ENCODE results near the gene HSF4. TPM values are rescaled to one million over a fixed set of nuclear protein-coding genes. Genes with fewer than 3 reads are reported as not detected.

The HSF4 gene
- total and polyA plus RNA-seq, 7 experiments from 2014 or later = 9.9 to 150 (median 15.5) TPM; not detected in 2

DNA sequence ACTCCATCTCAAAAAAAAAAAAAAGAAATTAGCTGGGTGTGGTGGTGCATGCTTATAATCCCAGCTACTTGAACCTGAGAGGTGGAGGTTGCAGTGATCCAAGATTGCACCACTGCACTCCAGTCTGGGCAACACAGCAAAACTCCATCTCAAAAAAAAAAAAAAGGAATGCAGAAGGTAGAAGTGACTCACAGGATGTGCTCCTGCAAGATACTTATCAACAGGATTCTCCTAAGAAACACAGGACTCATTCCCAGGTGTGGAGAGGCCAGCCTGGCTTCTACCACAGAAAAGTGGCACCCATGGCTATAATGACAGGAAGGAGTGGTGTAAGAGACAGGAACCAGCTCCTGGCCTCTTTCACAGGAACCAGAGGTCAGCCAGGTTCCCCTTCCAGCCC lies 48.2 kb downstream of the HSF4 start:
- Mint-ChIP-seq H3K27me3 (no peaks in the 10 kb centered on the region), H3K36me3 (peaks cover 0 to 11% (median 6%) of the 10 kb centered on the region in 5 donors), H3K27ac (no peak overlapping the region), H3K4me1 (peaks cover 0 to 16% (median 3%) of the 10 kb centered on the region in 7 donors), H3K9me3 (peaks cover 0 to 1% (median 0%) of the 10 kb centered on the region in 11 donors), H3K4me3 (no peak overlapping the region)
- intact Hi-C loops (cut with micrococcal nuclease) = no loop called here
- H3K4me1 ChIP-seq (ENCODE audit: control insufficient read depth in 2 of 2, insufficient read depth in 2 of 2, low read length in 2 of 2) = no peaks in the 10 kb centered on the region
- H3K27me3 ChIP-seq (ENCODE audit: control insufficient read depth in 2 of 2, insufficient read depth in 2 of 2, low read length in 2 of 2) = no peaks in the 10 kb centered on the region
- ATAC-seq (no peak), DNase-seq (no peak)
- no peak overlapping the region for H3K27ac ChIP-seq (ENCODE audit: low read depth, low read length)
- ChIA-PET POLR2A (interaction anchor here (0.9 kb wide), 2 partner anchors 32 to 280 kb away, joined by 3 read pairs; no protein-coding TSS in a partner anchor), CTCF (no interaction called here)
- H3K36me3 ChIP-seq (ENCODE audit: control insufficient read depth in 2 of 3, insufficient read depth in 3 of 3, low read length in 3 of 3) = peaks cover 0 to 3% (median 0%) of the 10 kb centered on the region in 3 experiments
- H3K9me3 ChIP-seq (ENCODE audit: control insufficient read depth in 2 of 3, low read length in 3 of 3) = no peaks in the 10 kb centered on the region
- no peak overlapping the region for H3K4me3 ChIP-seq (ENCODE audit: low read length)

- Mint-ChIP-seq H3K36me3 (peaks cover 0 to 11% (median 6%) of the 10 kb centered on the region in 5 donors), H3K4me1 (peaks cover 0 to 18% (median 3%) of the 10 kb centered on the region in 7 donors), H3K4me3 (no peak overlapping the region), H3K27ac (no peak overlapping the region), H3K9me3 (peaks cover 0 to 1% (median 0%) of the 10 kb centered on the region in 11 donors), H3K27me3 (no peaks in the 10 kb centered on the region)
- intact Hi-C loops (cut with micrococcal nuclease) = no loop called here
- Histone ChIP-seq H3K9me3 (ENCODE audit: control insufficient read depth in 2 of 3, low read length in 3 of 3) (no peaks in the 10 kb centered on the region), H3K36me3 (ENCODE audit: control insufficient read depth in 2 of 3, insufficient read depth in 3 of 3, low read length in 3 of 3) (peaks cover 0 to 3% (median 0%) of the 10 kb centered on the region in 3 experiments), H3K4me3 (ENCODE audit: low read length) (no peak overlapping the region), H3K4me1 (ENCODE audit: control insufficient read depth in 2 of 2, insufficient read depth in 2 of 2, low read length in 2 of 2) (no peaks in the 10 kb centered on the region), H3K27ac (ENCODE audit: low read depth, low read length) (no peak overlapping the region), H3K27me3 (ENCODE audit: control insufficient read depth in 2 of 2, insufficient read depth in 2 of 2, low read length in 2 of 2) (no peaks in the 10 kb centered on the region)
- ChIA-PET POLR2A (interaction anchor here (0.7 to 0.9 kb wide), 3 partner anchors 8 to 280 kb away, joined by 3 read pairs; no protein-coding TSS in a partner anchor), CTCF (no interaction called here)
- ATAC-seq (no peak), DNase-seq (no peak)
These were observed 48.9 kb downstream of the HSF4 start for GRCh38 chr16:67213197-67214019.

DNA sequence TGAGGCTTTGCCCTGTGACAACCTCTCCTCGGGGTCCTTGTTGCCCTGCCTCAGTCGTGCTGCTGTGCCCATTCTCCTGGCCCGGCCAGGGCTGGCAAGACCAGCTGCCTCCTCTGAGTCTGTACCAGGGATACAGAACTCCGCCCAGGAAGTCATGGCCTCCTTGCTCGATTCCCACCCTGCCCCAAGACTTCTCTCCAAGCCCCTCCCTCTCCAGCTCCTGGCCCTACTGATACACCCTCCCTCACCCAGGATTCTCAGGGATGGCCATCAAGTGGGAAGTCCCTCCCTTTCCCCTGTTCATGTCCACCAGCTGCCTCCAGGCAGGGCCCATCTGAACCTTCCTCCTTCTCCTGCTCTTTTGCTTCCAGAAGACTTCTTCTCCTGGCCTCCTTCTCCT lies 51.2 kb downstream of the HSF4 start:
- Mint-ChIP-seq H3K27me3 (no peaks in the 10 kb centered on the region), H3K27ac (peak overlapping the region in 3 of 9 donors; percentile 4 to 86 (median 36)), H3K4me1 (peaks cover 0 to 18% (median 9%) of the 10 kb centered on the region in 7 donors), H3K36me3 (peaks cover 0 to 15% (median 11%) of the 10 kb centered on the region in 5 donors), H3K4me3 (peak overlapping the region in 1 of 10 donors; percentile 34), H3K9me3 (no peaks in the 10 kb centered on the region)
- Histone ChIP-seq H3K4me3 (ENCODE audit: low read length) (no peak overlapping the region), H3K27ac (ENCODE audit: low read depth, low read length) (no peak overlapping the region), H3K4me1 (ENCODE audit: control insufficient read depth in 2 of 2, insufficient read depth in 2 of 2, low read length in 2 of 2) (no peaks in the 10 kb centered on the region), H3K9me3 (ENCODE audit: control insufficient read depth in 2 of 3, low read length in 3 of 3) (no peaks in the 10 kb centered on the region), H3K36me3 (ENCODE audit: control insufficient read depth in 2 of 3, insufficient read depth in 3 of 3, low read length in 3 of 3) (no peaks in the 10 kb centered on the region), H3K27me3 (ENCODE audit: control insufficient read depth in 2 of 2, insufficient read depth in 2 of 2, low read length in 2 of 2) (no peaks in the 10 kb centered on the region)
- intact Hi-C loops (cut with micrococcal nuclease) = no loop called here
- POLR2A ChIA-PET = no interaction called here
- no peak for DNase-seq
- CTCF ChIA-PET = no interaction called here
- no peak for ATAC-seq

GRCh38 chr16:67216612-67217490 lies 52.3 kb downstream of the HSF4 start:
- ChIA-PET POLR2A (no interaction called here), CTCF (no interaction called here)

More at GRCh38 chr16:67216612-67217490, 52.3 kb downstream of the HSF4 start:
- no peaks in the 10 kb centered on the region for H3K27me3 Mint-ChIP-seq
- Histone ChIP-seq H3K4me1 (ENCODE audit: control insufficient read depth in 2 of 2, insufficient read depth in 2 of 2, low read length in 2 of 2) (no peaks in the 10 kb centered on the region), H3K4me3 (ENCODE audit: low read length) (no peak overlapping the region), H3K27ac (ENCODE audit: low read depth, low read length) (no peak overlapping the region), H3K36me3 (ENCODE audit: control insufficient read depth in 2 of 3, insufficient read depth in 3 of 3, low read length in 3 of 3) (no peaks in the 10 kb centered on the region), H3K27me3 (ENCODE audit: control insufficient read depth in 2 of 2, insufficient read depth in 2 of 2, low read length in 2 of 2) (no peaks in the 10 kb centered on the region), H3K9me3 (ENCODE audit: control insufficient read depth in 2 of 3, low read length in 3 of 3) (no peaks in the 10 kb centered on the region)
- ATAC-seq (peak; percentile 61), DNase-seq (no peak)
- H3K9me3 Mint-ChIP-seq = no peaks in the 10 kb centered on the region
- H3K36me3 Mint-ChIP-seq = peaks cover 2 to 16% (median 14%) of the 10 kb centered on the region in 5 donors
- intact Hi-C loops (cut with micrococcal nuclease) = no loop called here
- peaks cover 0 to 18% (median 12%) of the 10 kb centered on the region in 7 donors for H3K4me1 Mint-ChIP-seq
- peak overlapping the region in 1 of 9 donors; percentile 59 for H3K27ac Mint-ChIP-seq
- H3K4me3 Mint-ChIP-seq = no peak overlapping the region

Small RNAs within 50 kb of the gene (microRNA-seq; reads per million reads assigned to microRNA genes)
- gene MIR328 (ENCODE audit: borderline microRNAs expressed) = 154 reads per million, percentile 59 among the genes with 10 or more reads in this experiment

Other genes with a start within 250 kb of the HSF4 start
- not detected for gene CDH16, start 245.9 kb upstream of the HSF4 start, total RNA-seq
- not detected for gene CDH16, start 245.9 kb upstream of the HSF4 start, polyA plus RNA-seq
- gene RRAD, start 239.2 kb upstream of the HSF4 start, total RNA-seq = 1 to 10 TPM in 1 of 5 experiments, under 1 TPM in 4; 0.24 to 1.6 (median 0.88) TPM
- not detected for gene RRAD, start 239.2 kb upstream of the HSF4 start, polyA plus RNA-seq
- gene CIAO2B, start 230.3 kb upstream of the HSF4 start, total RNA-seq = 100 to 1,000 TPM in 1 of 5 experiments, 10 to 100 TPM in 4; 47.0 to 116 (median 58.5) TPM
- gene CIAO2B, start 230.3 kb upstream of the HSF4 start, polyA plus RNA-seq = 10 to 100 TPM; 89.0 to 93.4 TPM
- gene CES2, start 229.2 kb upstream of the HSF4 start, total RNA-seq = 10 to 100 TPM; 40.5 to 64.7 (median 55.3) TPM
- 10 to 100 TPM; 29.2 to 43.6 TPM for gene CES2, start 229.2 kb upstream of the HSF4 start, polyA plus RNA-seq
- gene CES3, start 203.5 kb upstream of the HSF4 start, total RNA-seq = 10 to 100 TPM in 1 of 5 experiments, under 1 TPM in 3, not detected in 1; 0.32 to 11.5 (median 0.77) TPM
- gene CES3, start 203.5 kb upstream of the HSF4 start, polyA plus RNA-seq = not detected
- 10 to 100 TPM; 17.2 to 53.8 (median 20.8) TPM for gene CES4A, start 176.2 kb upstream of the HSF4 start, total RNA-seq
- gene CES4A, start 176.2 kb upstream of the HSF4 start, polyA plus RNA-seq = 1 to 10 TPM; 5.1 to 7.6 TPM
- 100 to 1,000 TPM in 1 of 5 experiments, 10 to 100 TPM in 4; 75.4 to 223 (median 94.4) TPM for gene CBFB, start 135.6 kb upstream of the HSF4 start, total RNA-seq
- gene CBFB, start 135.6 kb upstream of the HSF4 start, polyA plus RNA-seq = 10 to 100 TPM; 53.2 to 56.3 TPM
- 10 to 100 TPM; 17.8 to 29.6 (median 21.2) TPM for gene PHAF1, start 54.8 kb upstream of the HSF4 start, total RNA-seq
- gene PHAF1, start 54.8 kb upstream of the HSF4 start, polyA plus RNA-seq = 10 to 100 TPM in 1 of 2 donors, 1 to 10 TPM in 1; 8.9 to 21.4 TPM
- gene B3GNT9, start 13.7 kb upstream of the HSF4 start, total RNA-seq = 10 to 100 TPM in 1 of 5 experiments, 1 to 10 TPM in 4; 1.9 to 13.2 (median 2.7) TPM
- 1 to 10 TPM in 1 of 2 donors, under 1 TPM in 1; 0.78 to 2.4 TPM for gene B3GNT9, start 13.7 kb upstream of the HSF4 start, polyA plus RNA-seq
- gene TRADD, start 4.8 kb upstream of the HSF4 start, total RNA-seq = 10 to 100 TPM; 47.0 to 92.8 (median 52.8) TPM
- gene TRADD, start 4.8 kb upstream of the HSF4 start, polyA plus RNA-seq = 10 to 100 TPM; 69.8 to 71.1 TPM
- 10 to 100 TPM in 2 of 5 experiments, 1 to 10 TPM in 3; 8.7 to 84.7 (median 9.7) TPM for gene FBXL8, start 4.8 kb upstream of the HSF4 start, total RNA-seq
- gene FBXL8, start 4.8 kb upstream of the HSF4 start, polyA plus RNA-seq = 1 to 10 TPM; 5.2 to 7.8 TPM
- gene NOL3, start 5.8 kb downstream of the HSF4 start, total RNA-seq = 10 to 100 TPM in 1 of 5 experiments, 1 to 10 TPM in 3, under 1 TPM in 1; 0.89 to 66.0 (median 1.8) TPM
- not detected for gene NOL3, start 5.8 kb downstream of the HSF4 start, polyA plus RNA-seq
- 10 to 100 TPM in 3 of 5 experiments, 1 to 10 TPM in 2; 4.3 to 88.1 (median 11.0) TPM for gene MATCAP1, start 19.2 kb downstream of the HSF4 start, total RNA-seq
- under 1 TPM; 0.48 to 0.78 TPM for gene MATCAP1, start 19.2 kb downstream of the HSF4 start, polyA plus RNA-seq
- under 1 TPM in 2 of 5 experiments, not detected in 3; 0.58 to 0.73 TPM for gene EXOC3L1, start 25.4 kb downstream of the HSF4 start, total RNA-seq
- not detected for gene EXOC3L1, start 25.4 kb downstream of the HSF4 start, polyA plus RNA-seq
- gene E2F4, start 27.4 kb downstream of the HSF4 start, total RNA-seq = 100 to 1,000 TPM in 1 of 5 experiments, 10 to 100 TPM in 4; 67.1 to 133 (median 73.0) TPM
- gene E2F4, start 27.4 kb downstream of the HSF4 start, polyA plus RNA-seq = 10 to 100 TPM; 59.4 to 97.9 TPM
- gene ELMO3, start 34.4 kb downstream of the HSF4 start, total RNA-seq = 1 to 10 TPM; 2.6 to 9.1 (median 7.5) TPM
- under 1 TPM in 1 of 2 donors, not detected in 1; 0.07 TPM for gene ELMO3, start 34.4 kb downstream of the HSF4 start, polyA plus RNA-seq
- 10 to 100 TPM; 27.6 to 44.8 (median 32.7) TPM for gene TMEM208, start 62.4 kb downstream of the HSF4 start, total RNA-seq
- 10 to 100 TPM; 79.7 to 88.3 TPM for gene TMEM208, start 62.4 kb downstream of the HSF4 start, polyA plus RNA-seq
- 10 to 100 TPM; 23.7 to 81.7 (median 35.1) TPM for gene FHOD1, start 82.7 kb downstream of the HSF4 start, total RNA-seq
- 1 to 10 TPM; 3.6 to 3.7 TPM for gene FHOD1, start 82.7 kb downstream of the HSF4 start, polyA plus RNA-seq
- gene SLC9A5, start 84.2 kb downstream of the HSF4 start, total RNA-seq = 1 to 10 TPM; 1.7 to 3.7 (median 2.2) TPM
- gene SLC9A5, start 84.2 kb downstream of the HSF4 start, polyA plus RNA-seq = under 1 TPM; 0.11 to 0.18 TPM
- gene PLEKHG4, start 114.8 kb downstream of the HSF4 start, total RNA-seq = 10 to 100 TPM; 18.9 to 32.3 (median 26.1) TPM
- 1 to 10 TPM; 6.2 to 9.1 TPM for gene PLEKHG4, start 114.8 kb downstream of the HSF4 start, polyA plus RNA-seq
- gene KCTD19, start 162.0 kb downstream of the HSF4 start, total RNA-seq = under 1 TPM in 2 of 5 experiments, not detected in 3; 0.05 to 0.39 TPM
- not detected for gene KCTD19, start 162.0 kb downstream of the HSF4 start, polyA plus RNA-seq
- gene LRRC36, start 162.1 kb downstream of the HSF4 start, total RNA-seq = under 1 TPM in 2 of 5 experiments, not detected in 3; 0.50 to 0.56 TPM
- not detected for gene LRRC36, start 162.1 kb downstream of the HSF4 start, polyA plus RNA-seq
- 10 to 100 TPM in 1 of 5 experiments, under 1 TPM in 1, not detected in 3; 0.37 to 18.7 TPM for gene TPPP3, start 228.8 kb downstream of the HSF4 start, total RNA-seq
- under 1 TPM in 1 of 2 donors, not detected in 1; 0.19 TPM for gene TPPP3, start 228.8 kb downstream of the HSF4 start, polyA plus RNA-seq

Data from naive thymus-derived CD4-positive, alpha-beta T cell (primary cell).